ENCODE results near the gene PTPN11.
"Not testable (repeated sequence)": the region's sequence is repeated elsewhere in the genome, so short reads cannot be mapped to it uniquely, and the experiment has no call there.

PTPN11 gene

DNA sequence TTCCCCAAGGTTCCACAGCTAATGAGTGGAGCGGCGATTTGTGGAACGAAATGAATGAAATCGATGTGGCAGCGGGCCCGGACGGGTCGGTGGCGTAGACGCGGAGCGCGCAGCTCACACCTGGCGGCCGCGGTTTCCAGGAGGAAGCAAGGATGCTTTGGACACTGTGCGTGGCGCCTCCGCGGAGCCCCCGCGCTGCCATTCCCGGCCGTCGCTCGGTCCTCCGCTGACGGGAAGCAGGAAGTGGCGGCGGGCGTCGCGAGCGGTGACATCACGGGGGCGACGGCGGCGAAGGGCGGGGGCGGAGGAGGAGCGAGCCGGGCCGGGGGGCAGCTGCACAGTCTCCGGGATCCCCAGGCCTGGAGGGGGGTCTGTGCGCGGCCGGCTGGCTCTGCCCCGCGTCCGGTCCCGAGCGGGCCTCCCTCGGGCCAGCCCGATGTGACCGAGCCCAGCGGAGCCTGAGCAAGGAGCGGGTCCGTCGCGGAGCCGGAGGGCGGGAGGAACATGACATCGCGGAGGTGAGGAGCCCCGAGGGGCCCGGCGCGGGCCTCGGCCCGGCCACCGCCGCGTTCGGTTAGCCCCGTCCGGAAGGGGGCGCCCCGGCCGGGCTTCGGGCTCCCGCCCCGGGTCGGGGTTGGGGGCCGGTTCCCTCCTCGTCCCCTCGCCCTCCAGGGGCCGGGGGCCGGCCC lies at the start of gene PTPN11:
Gene PTPN11, plus strand, starts transcription at position 340 of the 689 bp plus-strand sequence. Its CDS starts 165 bp downstream, at position 505.
- DNase-seq, result peak; percentile 87 to 92

GRCh38 chr12:112370199-112370598 lies 48.5 kb upstream of the PTPN11 start:
- no peak for DNase-seq

DNA sequence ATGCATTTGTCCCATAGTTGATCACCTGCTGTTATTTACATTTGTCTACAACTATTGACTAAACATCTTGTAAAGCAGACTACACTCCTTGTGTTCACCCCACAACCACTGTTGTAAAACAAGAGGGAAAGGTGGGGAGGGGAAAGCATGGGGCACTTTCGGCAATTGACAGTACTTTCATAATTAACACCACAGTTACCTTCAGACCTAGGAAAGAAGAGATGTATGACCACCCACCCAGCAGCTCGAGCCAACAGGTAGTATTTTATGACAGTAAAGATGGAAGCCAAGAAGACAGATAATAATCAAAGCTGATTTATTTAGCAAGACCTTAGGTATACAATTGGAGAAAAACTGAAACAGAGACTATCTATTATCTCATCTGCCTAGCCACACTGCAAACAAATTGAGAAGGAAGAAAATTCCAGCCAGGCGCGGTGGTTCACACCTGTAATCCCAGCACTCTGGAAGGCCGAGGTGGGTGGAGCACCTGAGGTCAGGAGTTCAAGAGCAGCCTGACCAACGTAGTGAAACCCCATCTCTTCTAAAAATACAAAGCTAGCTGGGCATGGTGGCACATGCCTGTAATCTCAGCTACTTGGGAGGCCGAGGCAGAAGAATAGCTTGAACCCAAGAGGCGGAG lies 47.8 kb upstream of the PTPN11 start:
- no peak for DNase-seq

GRCh38 chr12:112374166-112374740 lies 44.5 kb upstream of the PTPN11 start:
- DNase-seq, result no peak

DNA sequence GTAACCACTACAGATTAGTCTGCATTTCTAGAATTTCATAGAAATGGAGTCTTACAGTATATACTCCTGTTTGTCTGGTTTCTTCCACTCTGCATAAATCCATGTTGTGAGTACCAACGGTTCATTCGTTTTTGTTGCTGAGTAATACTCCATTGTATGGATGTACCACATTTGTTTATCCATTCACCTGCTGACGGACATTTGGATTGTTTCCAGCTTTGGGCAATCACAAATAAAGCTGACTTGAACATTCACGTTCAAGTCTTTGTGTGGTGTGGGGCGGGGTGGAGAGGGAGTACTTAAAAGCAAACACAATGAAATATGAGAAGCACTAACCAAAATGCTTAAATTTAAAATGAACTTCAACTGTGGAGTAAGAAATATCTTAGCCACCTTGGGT lies 43.6 kb upstream of the PTPN11 start:
- DNase-seq, result no peak

DNA sequence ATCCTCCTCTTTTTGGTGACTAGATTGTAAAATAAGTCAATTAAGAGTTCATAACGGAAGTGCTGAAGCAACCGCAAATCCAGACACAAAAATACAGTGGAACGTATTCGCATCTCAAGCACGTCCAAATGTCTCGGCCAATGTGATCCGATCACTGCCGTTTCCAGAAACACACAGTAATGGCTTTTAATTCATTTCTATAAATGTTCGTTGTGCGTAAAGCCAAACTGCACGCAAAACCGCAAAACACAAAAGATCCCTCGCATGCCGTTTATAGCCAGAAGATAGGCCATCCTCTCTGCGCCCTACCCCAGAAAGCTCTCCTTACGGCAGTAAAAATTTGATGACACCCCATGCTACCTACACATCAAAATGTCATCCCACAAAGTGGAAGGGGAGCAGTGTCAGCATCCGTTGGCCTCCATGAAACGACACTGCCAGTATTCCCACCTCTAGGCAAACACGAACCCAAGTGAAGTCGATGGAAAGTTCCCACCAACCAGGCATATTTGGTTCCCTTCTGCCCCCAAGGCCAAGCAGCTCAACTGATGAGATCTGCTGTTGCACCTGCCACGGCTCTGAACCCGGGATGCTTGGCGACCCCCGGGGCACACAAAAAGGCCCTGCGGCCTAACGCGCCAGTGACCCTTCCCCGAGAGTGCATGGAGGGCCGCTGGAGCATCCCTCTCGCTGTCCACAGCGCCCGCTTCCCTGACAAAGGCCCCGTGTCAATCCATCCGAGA lies 37.9 kb upstream of the PTPN11 start:
- DNase-seq, result no peak

DNA sequence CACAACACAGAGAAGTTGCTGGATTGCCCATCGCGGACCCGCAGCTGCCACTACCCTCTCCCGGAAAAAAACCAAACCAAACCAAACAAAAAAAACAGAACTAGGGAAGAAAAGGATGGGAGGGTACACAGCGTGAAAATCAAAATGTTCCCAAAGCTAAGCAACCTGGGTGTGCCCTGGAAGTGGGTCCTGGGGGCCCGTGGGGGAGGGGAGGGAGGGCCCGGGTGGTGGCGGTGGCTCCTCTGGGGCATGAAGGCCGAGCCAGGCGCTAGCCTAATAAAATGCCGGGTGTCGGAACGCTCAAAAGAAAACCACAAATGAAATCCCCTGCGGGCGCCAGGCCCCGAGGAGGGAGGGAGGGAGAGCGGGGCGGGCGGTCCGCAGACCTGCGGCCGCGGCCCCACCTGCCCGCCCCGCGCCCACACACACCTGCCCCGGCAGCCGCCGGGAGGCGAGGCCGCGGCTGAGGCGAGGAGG lies 37.3 kb upstream of the PTPN11 start:
- peak in 1 of 2 experiments; percentile 6 for DNase-seq

GRCh38 chr12:112381883-112382796 lies 36.6 kb upstream of the PTPN11 start, which contains the start of gene HECTD4:
Gene HECTD4, minus strand, starts transcription at chr12:112382431. Its CDS starts 303 bp downstream, at chr12:112382128.
- DNase-seq, result peak; percentile 89 to 94

GRCh38 chr12:112382866-112383265 lies 35.9 kb upstream of the PTPN11 start:
- DNase-seq, result no peak

DNA sequence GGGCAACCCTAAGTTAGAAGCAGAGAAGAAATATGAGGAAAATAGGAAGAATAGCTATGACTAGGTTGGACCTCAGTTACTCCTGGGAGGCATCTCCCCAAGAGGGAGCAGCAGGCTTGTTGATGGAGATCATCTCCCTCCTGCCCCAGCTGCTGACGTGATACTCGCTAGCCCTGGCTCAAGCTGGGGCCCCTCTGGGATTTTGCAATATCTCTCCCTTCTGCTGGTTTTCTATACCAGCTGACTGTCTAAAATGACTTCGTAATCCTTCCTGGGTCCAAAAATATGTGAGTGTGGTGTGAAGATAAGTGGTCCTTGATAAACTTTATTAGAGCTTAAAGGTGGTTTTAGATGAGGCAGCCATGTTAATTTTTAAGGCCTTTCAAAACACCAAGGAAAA lies 32.0 kb upstream of the PTPN11 start:
- no peak for DNase-seq

DNA sequence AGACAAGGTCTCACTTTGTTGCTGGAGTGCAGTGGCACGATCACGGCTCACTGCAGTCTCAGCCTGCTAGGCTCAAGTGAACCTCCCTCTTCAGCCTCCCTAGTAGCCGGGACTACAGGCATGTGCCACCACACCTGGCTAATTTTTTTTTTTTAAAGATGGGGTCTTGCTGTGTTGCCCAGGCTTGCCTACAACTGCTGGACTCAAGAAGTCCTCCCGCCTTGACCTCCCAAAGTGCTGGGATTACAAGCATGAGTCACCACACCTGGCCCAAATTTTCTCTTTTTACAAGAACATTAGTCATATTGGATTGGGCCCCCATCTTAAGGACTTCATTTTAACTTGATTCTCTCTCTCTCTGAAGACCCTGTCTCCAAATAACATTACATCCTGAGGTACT lies 29.5 kb upstream of the PTPN11 start:
- no peak for DNase-seq

DNA sequence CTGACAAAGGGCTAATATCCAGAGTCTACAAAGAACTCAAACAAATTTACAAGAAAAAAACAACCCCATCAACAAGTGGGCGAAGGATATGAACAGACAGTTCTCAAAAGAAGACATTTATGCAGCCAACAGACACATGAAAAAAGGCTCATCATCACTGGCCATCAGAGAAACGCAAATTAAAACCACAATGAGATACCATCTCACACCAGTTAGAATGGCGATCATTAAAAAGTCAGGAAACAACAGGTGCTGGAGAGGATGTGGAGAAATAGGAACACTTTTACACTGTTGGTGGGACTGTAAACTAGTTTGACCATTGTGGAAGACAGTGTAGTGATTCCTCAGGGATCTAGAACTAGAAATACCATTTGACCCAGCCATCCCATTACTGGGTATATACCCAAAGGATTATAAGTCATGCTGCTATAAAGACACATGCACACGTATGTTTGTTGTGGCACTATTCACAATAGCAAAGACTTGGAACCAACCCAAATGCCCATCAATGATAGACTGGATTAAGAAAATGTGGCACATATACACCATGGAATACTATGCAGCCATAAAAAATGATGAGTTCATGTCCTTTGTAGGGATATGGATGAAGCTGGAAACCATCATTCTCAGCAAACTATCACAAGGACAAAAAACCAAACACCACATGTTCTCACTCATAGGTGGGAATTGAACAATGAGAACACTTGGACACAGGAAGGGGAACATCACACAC lies 28.7 kb upstream of the PTPN11 start:
- DNase-seq, result not testable (repeated sequence)

- no peak for DNase-seq
Measured at GRCh38 chr12:112393328-112393727, 25.4 kb upstream of the PTPN11 start.

DNA sequence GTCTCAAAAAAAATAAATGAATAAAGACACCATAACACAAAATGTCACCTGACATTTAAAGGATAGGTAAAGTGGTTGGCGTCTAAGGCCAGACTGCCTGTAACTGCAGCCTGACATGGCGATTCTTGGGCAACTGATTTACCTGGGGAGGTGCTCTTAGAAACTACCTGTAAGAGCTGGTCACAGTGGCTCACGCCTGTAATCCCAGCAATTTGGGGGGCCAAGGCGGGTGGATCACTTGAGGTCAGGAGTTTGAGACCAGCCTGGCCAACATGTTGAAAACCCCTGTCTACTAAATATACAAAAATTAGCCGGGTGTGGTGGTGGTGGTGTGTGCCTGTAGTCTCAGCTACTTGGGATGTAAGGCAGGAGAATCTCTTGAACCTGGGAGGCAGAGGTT lies 17.7 kb upstream of the PTPN11 start:
- no peak for DNase-seq

- DNase-seq, result no peak
Measured at GRCh38 chr12:112401903-112402498, 16.7 kb upstream of the PTPN11 start.

- DNase-seq, result no peak
Measured at GRCh38 chr12:112406519-112407488, 11.9 kb upstream of the PTPN11 start.

GRCh38 chr12:112407683-112408082 lies 11.1 kb upstream of the PTPN11 start:
- not testable (repeated sequence) for DNase-seq

DNA sequence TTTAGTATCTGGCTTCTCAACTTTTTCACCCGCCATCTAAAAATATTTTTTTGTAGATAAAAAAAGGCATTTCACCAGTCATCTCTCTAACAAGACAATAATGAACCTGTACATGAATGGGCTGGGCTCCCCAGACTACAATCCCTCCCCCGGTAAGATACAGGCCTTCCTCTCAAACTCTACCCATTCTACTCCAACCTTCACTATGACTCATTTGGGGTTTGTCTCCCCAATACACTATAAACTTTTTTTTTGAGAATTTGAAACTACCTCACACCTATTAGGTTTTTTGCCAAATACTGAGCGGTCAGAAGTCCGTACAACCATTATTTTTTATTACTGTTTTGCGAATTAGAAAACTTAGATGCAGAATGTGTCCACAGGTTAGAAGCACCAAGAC lies 10.1 kb upstream of the PTPN11 start:
- peak in 1 of 2 experiments; percentile 37 for DNase-seq

GRCh38 chr12:112409064-112409905 lies 9.5 kb upstream of the PTPN11 start, which contains the start of gene RPL6:
Gene RPL6, minus strand, starts transcription at chr12:112409605. Its CDS starts 949 bp downstream, at chr12:112408656.
- DNase-seq, result peak; percentile 57 to 79

Measured in stimulated activated CD4-positive, alpha-beta T cell treated with anti-CD3 and anti-CD28 coated beads, Interleukin-4, amount 100 ng/mL, for 4 hours (primary cell).